ENCODE data around the gene LNP1. TPM values are rescaled to one million over a fixed set of nuclear protein-coding genes. Genes with fewer than 3 reads are reported as not detected.

The LNP1 gene
- total RNA-seq, 1 donor from 2014 or later, result 1.3 TPM

DNA sequence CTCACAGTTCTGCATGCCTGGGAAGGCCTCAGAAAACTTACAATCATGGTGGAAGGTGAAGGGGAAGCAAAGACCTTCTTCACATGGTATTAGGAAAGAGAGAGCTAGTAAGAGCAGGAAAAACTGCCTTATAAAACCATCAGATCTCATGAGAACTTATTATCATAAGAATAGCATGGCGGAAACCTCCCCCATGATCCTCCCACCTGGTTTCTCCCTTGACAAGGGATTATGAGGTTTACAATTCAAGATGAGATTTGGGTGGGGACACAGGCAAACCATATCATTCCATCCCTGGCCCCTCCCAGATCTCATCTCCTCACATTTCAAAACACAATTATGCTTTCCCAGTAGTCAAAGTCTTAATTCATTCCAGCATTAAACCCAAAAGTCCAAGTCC is 56.5 kb downstream of the LNP1 start:
- Histone ChIP-seq H3K27me3 (no peaks in the 10 kb centered on the region), H3K36me3 (no peaks in the 10 kb centered on the region), H3K4me3 (no peak overlapping the region), H3K4me1 (no peaks in the 10 kb centered on the region), H3K9me3 (no peaks in the 10 kb centered on the region), H3K27ac (no peak overlapping the region)
- DNase-seq (ENCODE audit: low spot score in 2 of 2), result no peak
- TF ChIP-seq, protein P1, sequence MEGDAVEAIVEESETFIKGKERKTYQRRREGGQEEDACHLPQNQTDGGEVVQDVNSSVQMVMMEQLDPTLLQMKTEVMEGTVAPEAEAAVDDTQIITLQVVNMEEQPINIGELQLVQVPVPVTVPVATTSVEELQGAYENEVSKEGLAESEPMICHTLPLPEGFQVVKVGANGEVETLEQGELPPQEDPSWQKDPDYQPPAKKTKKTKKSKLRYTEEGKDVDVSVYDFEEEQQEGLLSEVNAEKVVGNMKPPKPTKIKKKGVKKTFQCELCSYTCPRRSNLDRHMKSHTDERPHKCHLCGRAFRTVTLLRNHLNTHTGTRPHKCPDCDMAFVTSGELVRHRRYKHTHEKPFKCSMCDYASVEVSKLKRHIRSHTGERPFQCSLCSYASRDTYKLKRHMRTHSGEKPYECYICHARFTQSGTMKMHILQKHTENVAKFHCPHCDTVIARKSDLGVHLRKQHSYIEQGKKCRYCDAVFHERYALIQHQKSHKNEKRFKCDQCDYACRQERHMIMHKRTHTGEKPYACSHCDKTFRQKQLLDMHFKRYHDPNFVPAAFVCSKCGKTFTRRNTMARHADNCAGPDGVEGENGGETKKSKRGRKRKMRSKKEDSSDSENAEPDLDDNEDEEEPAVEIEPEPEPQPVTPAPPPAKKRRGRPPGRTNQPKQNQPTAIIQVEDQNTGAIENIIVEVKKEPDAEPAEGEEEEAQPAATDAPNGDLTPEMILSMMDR (IDR thresholded peaks at IDR 0.05), result no peak
- intact Hi-C loops (cut with DNase I), result no loop called here

DNA sequence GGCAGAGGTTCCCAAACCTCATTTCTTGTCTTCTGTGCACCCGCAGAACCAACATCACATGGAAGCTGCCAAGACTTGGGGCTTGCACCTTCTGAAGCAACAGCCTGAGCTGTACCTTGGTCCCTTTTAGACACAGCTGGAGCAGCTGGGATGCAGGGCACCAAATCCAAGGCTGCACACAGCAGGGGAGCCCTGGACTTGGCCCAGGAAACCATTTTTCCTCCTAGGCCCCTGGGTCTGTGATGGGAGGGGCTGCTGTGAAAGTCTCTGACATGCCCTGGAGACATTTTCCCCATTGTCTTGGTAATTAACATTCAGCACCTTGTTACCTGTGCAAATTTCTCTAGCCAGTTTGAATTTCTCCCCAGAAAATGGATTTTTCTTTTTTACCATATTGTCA is 57.5 kb downstream of the LNP1 start:
- Histone ChIP-seq H3K36me3 (no peaks in the 10 kb centered on the region), H3K27ac (no peak overlapping the region), H3K9me3 (no peaks in the 10 kb centered on the region), H3K4me3 (no peak overlapping the region), H3K27me3 (no peaks in the 10 kb centered on the region), H3K4me1 (no peaks in the 10 kb centered on the region)
- intact Hi-C loops (cut with DNase I), result no loop called here
- TF ChIP-seq, protein P1 (IDR thresholded peaks at IDR 0.05), result no peak
- DNase-seq (ENCODE audit: low spot score in 2 of 2), result no peak

DNA sequence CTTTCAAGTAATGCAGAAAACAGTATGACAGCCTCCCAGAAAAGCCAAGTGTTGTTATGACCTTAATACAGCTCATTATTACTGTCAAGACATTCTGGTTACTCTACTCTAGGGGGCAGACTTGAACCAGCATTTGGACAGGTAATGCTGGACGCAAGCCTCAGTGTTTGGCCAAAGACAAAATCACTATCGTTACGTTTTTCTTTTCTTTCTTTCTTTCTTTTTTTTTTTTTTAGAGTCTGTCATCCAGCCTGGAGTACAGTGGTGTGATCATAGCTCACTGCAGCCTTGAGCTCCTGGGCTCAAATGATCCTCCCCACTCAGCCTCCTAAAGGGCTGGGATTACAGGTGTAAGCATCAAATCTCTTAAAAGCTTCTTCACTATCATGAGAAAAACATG is 61.7 kb downstream of the LNP1 start:
- no peaks in the 10 kb centered on the region for H3K36me3 ChIP-seq
- H3K27me3 ChIP-seq, result no peaks in the 10 kb centered on the region
- no peaks in the 10 kb centered on the region for H3K9me3 ChIP-seq
- H3K27ac ChIP-seq, result no peak overlapping the region
- H3K4me1 ChIP-seq, result no peaks in the 10 kb centered on the region
- TF ChIP-seq, protein P1 (IDR thresholded peaks at IDR 0.05), result peak; percentile 50 to 64 (median 55)
- intact Hi-C loops (cut with DNase I), result loop anchor here (1.0 kb wide), 1 partner anchor 127 kb away; no protein-coding TSS in a partner anchor
- no peak overlapping the region for H3K4me3 ChIP-seq
- DNase-seq (ENCODE audit: low spot score in 2 of 2), result no peak

DNA sequence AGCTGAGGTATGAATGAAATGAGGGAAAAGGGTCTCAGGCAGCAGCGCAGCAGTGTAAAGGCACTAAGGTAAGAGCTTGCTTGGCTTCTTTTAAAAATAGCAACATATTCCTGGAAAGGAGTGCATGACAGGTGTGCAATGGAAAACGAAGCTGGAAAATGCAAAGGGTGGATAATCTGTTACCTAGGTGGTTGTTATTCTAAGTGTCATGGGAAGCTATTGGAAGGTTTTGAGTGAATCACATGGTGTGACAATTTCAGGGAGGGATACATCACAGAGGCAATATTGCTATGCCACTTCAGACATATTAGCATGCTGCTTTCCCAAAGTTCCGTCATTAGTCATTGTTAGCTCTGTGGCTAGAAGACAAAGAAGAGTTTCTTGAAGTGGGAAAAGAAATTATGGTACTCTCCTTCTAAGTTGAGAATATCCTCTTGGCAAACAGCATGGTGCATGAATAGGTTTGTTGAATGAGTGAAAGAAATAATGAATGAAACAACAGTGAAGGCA is 62.4 kb downstream of the LNP1 start:
- Histone ChIP-seq H3K4me1 (no peaks in the 10 kb centered on the region), H3K36me3 (no peaks in the 10 kb centered on the region), H3K27ac (no peak overlapping the region), H3K4me3 (no peak overlapping the region), H3K27me3 (no peaks in the 10 kb centered on the region), H3K9me3 (no peaks in the 10 kb centered on the region)
- DNase-seq (ENCODE audit: low spot score in 2 of 2), result no peak
- intact Hi-C loops (cut with DNase I), result loop anchor here (1.0 kb wide), 1 partner anchor 127 kb away; no protein-coding TSS in a partner anchor
- TF ChIP-seq, protein P1 (IDR thresholded peaks at IDR 0.05), result no peak

DNA sequence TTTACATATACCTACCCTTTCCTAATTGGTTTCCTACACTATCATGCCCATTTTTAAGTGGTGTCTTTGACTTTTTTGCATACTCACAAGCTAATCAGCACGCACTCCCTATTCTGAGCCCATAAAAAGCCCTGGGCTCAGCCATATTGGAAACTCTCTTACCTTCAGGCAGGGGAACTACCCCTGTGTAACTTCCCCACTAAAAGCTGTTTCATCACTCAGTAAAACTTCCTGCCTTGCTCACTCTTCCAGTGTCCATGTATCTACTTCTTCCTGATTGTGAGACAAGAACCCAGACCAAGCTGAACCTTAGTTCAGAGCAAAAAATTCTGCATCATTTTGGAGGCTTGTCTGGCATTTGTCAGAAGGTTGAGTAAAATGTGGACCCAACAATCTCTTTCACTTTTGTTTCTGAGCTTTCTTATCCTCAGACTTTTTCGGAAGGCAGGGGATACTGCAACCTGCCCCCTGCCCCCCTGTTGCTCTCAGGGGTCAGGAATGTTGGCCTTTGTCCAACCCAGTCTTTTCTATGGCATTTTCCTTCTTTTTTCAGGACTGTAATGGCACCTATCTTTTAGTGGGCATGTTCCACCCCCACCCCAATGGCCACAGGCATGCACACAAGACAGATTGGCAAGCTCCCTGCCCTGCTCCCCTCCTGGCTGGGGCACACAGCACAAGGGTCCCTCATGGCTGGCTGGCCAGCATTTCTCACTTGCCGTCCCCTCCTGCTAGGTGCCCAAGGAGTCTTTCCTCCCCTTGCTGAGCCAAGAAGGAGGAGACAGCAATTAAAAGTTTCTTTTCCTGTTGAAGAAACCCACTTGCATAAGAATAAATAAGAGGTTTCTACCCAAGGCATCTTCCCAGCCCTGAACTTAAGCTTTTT is 64.8 kb downstream of the LNP1 start:
- Histone ChIP-seq H3K4me3 (no peak overlapping the region), H3K27me3 (no peaks in the 10 kb centered on the region), H3K4me1 (no peaks in the 10 kb centered on the region), H3K27ac (no peak overlapping the region), H3K36me3 (no peaks in the 10 kb centered on the region), H3K9me3 (no peaks in the 10 kb centered on the region)
- DNase-seq (ENCODE audit: low spot score in 2 of 2), result no peak
- TF ChIP-seq, protein P1 (IDR thresholded peaks at IDR 0.05), result no peak
- intact Hi-C loops (cut with DNase I), result no loop called here
